Measurements from ENCODE around the gene SNAP29.
"Not testable (repeated sequence)": the region's sequence is repeated elsewhere in the genome, so short reads cannot be mapped to it uniquely, and the experiment has no call there.

Gene SNAP29

GRCh38 chr22:20901093-20902033 lies 42.6 kb downstream of the SNAP29 start:
- not testable (repeated sequence) for DNase-seq

GRCh38 chr22:20903093-20903492 lies 44.3 kb downstream of the SNAP29 start:
- no peak for DNase-seq

- no peak for DNase-seq
Measured at GRCh38 chr22:20904008-20904979, 45.5 kb downstream of the SNAP29 start.

- no peak for DNase-seq
Measured at GRCh38 chr22:20904980-20905355, 46.2 kb downstream of the SNAP29 start.

- DNase-seq: no peak
Measured at GRCh38 chr22:20905415-20906386, 46.9 kb downstream of the SNAP29 start.

- DNase-seq: no peak
Measured at GRCh38 chr22:20906387-20906767, 47.6 kb downstream of the SNAP29 start.

GRCh38 chr22:20908717-20909116 lies 49.9 kb downstream of the SNAP29 start:
- not testable (repeated sequence) for DNase-seq

- DNase-seq: no peak
Measured at GRCh38 chr22:20909543-20910303, 50.9 kb downstream of the SNAP29 start.

- no peak for DNase-seq
Measured at GRCh38 chr22:20912494-20912893, 53.7 kb downstream of the SNAP29 start.

- peak; percentile 95 to 96 for DNase-seq
Measured at GRCh38 chr22:20916916-20917810, 58.4 kb downstream of the SNAP29 start, which contains the start of gene CRKL. TSS of gene CRKL (plus strand) at chr22:20917407. CDS start at chr22:20917935, 528 bp downstream.

GRCh38 chr22:20918663-20919218 lies 59.9 kb downstream of the SNAP29 start:
- DNase-seq: no peak

- DNase-seq: no peak
Measured at GRCh38 chr22:20919718-20920117, 60.9 kb downstream of the SNAP29 start.

- no peak for DNase-seq
Measured at GRCh38 chr22:20920881-20921203, 62.0 kb downstream of the SNAP29 start.

- DNase-seq: no peak
Measured at GRCh38 chr22:20922141-20922751, 63.4 kb downstream of the SNAP29 start.

- no peak for DNase-seq
Measured at GRCh38 chr22:20926243-20926642, 67.4 kb downstream of the SNAP29 start.

GRCh38 chr22:20927940-20928572 lies 69.2 kb downstream of the SNAP29 start:
- no peak for DNase-seq

- no peak for DNase-seq
Measured at GRCh38 chr22:20928573-20928967, 69.8 kb downstream of the SNAP29 start.

GRCh38 chr22:20930004-20930403 lies 71.2 kb downstream of the SNAP29 start:
- DNase-seq: no peak

GRCh38 chr22:20930435-20930834 lies 71.6 kb downstream of the SNAP29 start:
- DNase-seq: not testable (repeated sequence)
